ENCODE measurements around the gene NGEF. TPM values are rescaled to one million over a fixed set of nuclear protein-coding genes. Genes with fewer than 3 reads are reported as not detected.
"Not testable (repeated sequence)": the region's sequence is repeated elsewhere in the genome, so short reads cannot be mapped to it uniquely, and the experiment has no call there.

NGEF gene
- total and polyA plus RNA-seq, 2 donors from 2014 or later, result 4.8 to 5.3 TPM

DNA sequence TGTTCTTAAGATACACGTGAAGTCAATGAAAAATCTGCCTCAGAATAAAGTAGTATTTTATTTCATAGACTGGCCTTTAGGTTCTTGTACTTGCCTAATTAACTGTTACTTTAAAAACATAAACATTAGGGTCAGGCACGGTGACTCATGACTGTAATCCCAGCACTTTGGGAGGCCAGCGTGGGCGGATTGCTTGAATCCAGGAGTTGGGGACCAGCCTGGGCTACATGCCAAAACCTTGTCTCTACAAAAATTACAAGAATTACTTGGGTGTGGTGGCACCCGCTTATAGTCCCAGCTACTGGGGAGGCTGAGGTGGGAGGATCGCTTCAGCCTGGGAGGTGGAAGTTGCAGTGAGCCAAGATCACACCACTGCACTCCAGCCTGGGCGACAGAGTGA, 159.0 kb downstream of the NGEF start:
- TF ChIP-seq, protein P1, sequence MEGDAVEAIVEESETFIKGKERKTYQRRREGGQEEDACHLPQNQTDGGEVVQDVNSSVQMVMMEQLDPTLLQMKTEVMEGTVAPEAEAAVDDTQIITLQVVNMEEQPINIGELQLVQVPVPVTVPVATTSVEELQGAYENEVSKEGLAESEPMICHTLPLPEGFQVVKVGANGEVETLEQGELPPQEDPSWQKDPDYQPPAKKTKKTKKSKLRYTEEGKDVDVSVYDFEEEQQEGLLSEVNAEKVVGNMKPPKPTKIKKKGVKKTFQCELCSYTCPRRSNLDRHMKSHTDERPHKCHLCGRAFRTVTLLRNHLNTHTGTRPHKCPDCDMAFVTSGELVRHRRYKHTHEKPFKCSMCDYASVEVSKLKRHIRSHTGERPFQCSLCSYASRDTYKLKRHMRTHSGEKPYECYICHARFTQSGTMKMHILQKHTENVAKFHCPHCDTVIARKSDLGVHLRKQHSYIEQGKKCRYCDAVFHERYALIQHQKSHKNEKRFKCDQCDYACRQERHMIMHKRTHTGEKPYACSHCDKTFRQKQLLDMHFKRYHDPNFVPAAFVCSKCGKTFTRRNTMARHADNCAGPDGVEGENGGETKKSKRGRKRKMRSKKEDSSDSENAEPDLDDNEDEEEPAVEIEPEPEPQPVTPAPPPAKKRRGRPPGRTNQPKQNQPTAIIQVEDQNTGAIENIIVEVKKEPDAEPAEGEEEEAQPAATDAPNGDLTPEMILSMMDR (IDR thresholded peaks at IDR 0.05; ENCODE audit: borderline replicate concordance, extremely low read depth, insufficient read depth), result no peak
- FAIRE-seq (no peak), DNase-seq (peak in 1 of 5 donors; percentile 69)
- Histone ChIP-seq H3K27me3 (ENCODE audit: control insufficient read depth, insufficient read depth, low read length) (no peaks in the 10 kb centered on the region), H3K27ac (ENCODE audit: low read depth in 2 of 2, low read length in 2 of 2) (no peak overlapping the region), H3K9ac (ENCODE audit: low read length in 3 of 3) (no peak overlapping the region), H3K4me1 (ENCODE audit: control insufficient read depth in 2 of 3, insufficient read depth in 2 of 3, low read depth in 1 of 3, low read length in 3 of 3) (peaks cover 0 to 2% (median 0%) of the 10 kb centered on the region in 3 donors), H3K36me3 (ENCODE audit: control insufficient read depth in 2 of 3, insufficient read depth in 3 of 3, low read length in 3 of 3) (peaks cover 7 to 40% (median 22%) of the 10 kb centered on the region in 3 donors), H3K9me3 (ENCODE audit: control insufficient read depth in 2 of 3, insufficient read depth in 1 of 3, low read length in 3 of 3) (no peaks in the 10 kb centered on the region), H3K4me3 (ENCODE audit: low read length in 3 of 3) (no peak overlapping the region)
- intact Hi-C loops (cut with DNase I), result loop anchor here (10.0 kb wide), 1 partner anchor 401 kb away; the partner anchor contains the start of gene ATG16L1

DNA sequence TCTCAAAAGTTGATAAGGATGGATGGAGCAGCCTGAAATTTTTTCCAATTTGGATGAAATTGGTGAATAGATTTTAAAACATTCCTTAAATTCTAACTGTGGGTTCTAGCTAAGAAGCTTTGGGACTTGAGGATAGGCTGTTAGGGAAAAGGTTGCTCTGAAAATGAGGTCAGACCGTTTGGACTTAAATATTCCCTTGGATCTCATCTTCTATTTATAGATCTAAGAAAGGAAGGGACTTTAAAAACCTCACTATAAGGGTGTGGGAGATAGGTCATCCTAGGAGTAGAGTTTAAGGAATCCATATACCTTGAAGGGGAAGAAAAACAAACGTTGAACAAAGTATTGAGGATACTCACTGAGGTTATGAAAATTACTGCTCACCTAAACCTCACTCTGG, 160.4 kb downstream of the NGEF start:
- no peak overlapping the region for H3K27ac ChIP-seq (ENCODE audit: low read depth in 2 of 2, low read length in 2 of 2)
- TF ChIP-seq, protein P1 (IDR thresholded peaks at IDR 0.05; ENCODE audit: borderline replicate concordance, extremely low read depth, insufficient read depth), result no peak
- no peak overlapping the region for H3K4me3 ChIP-seq (ENCODE audit: low read length in 3 of 3)
- no peaks in the 10 kb centered on the region for H3K27me3 ChIP-seq (ENCODE audit: control insufficient read depth, insufficient read depth, low read length)
- no peak overlapping the region for H3K9ac ChIP-seq (ENCODE audit: low read length in 3 of 3)
- H3K9me3 ChIP-seq (ENCODE audit: control insufficient read depth in 2 of 3, insufficient read depth in 1 of 3, low read length in 3 of 3), result no peaks in the 10 kb centered on the region
- DNase-seq (no peak), FAIRE-seq (no peak)
- intact Hi-C loops (cut with DNase I), result loop anchor here (10.0 kb wide), 1 partner anchor 402 kb away; the partner anchor contains the start of gene ATG16L1
- peaks cover 0 to 2% (median 0%) of the 10 kb centered on the region in 3 donors for H3K4me1 ChIP-seq (ENCODE audit: control insufficient read depth in 2 of 3, insufficient read depth in 2 of 3, low read depth in 1 of 3, low read length in 3 of 3)
- peaks cover 7 to 51% (median 28%) of the 10 kb centered on the region in 3 donors for H3K36me3 ChIP-seq (ENCODE audit: control insufficient read depth in 2 of 3, insufficient read depth in 3 of 3, low read length in 3 of 3)

DNA sequence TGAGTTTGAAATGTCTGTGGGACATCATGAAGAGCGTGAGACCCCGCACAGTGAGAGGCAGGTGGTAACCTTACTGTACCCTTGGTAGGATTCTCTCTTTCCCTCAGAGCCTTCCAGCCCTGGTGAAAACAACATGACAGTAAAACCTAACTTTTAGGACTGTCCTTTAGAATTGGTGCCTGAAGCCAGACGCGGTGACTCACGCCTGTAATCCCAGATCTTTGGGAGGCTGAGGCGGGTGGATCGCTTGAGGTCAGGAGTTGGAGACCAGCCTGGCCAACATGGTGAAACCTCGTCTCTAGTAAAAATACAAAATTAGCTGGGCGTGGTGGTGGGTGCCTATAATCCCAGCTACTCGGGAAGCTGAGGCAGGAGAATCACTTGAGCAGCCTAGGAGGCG, 161.0 kb downstream of the NGEF start:
- H3K27me3 ChIP-seq (ENCODE audit: control insufficient read depth, insufficient read depth, low read length); H3K4me1 ChIP-seq (ENCODE audit: control insufficient read depth in 2 of 3, insufficient read depth in 2 of 3, low read depth in 1 of 3, low read length in 3 of 3); H3K9me3 ChIP-seq (ENCODE audit: control insufficient read depth in 2 of 3, insufficient read depth in 1 of 3, low read length in 3 of 3); H3K27ac ChIP-seq (ENCODE audit: low read depth in 2 of 2, low read length in 2 of 2); DNase-seq; H3K4me3 ChIP-seq (ENCODE audit: low read length in 3 of 3); FAIRE-seq; H3K9ac ChIP-seq (ENCODE audit: low read length in 3 of 3): not testable (repeated sequence)
- intact Hi-C loops (cut with DNase I), result loop anchor here (10.0 kb wide), 1 partner anchor 403 kb away; the partner anchor contains the start of gene ATG16L1
- H3K36me3 ChIP-seq (ENCODE audit: control insufficient read depth in 2 of 3, insufficient read depth in 3 of 3, low read length in 3 of 3), result peaks cover 7 to 51% (median 30%) of the 10 kb centered on the region in 3 donors

GRCh38 chr2:232850039-232850438, 163.0 kb downstream of the NGEF start:
- Histone ChIP-seq H3K27me3 (ENCODE audit: control insufficient read depth, insufficient read depth, low read length) (no peaks in the 10 kb centered on the region), H3K27ac (ENCODE audit: low read depth in 2 of 2, low read length in 2 of 2) (no peak overlapping the region), H3K9me3 (ENCODE audit: control insufficient read depth in 2 of 3, insufficient read depth in 1 of 3, low read length in 3 of 3) (no peaks in the 10 kb centered on the region), H3K4me1 (ENCODE audit: control insufficient read depth in 2 of 3, insufficient read depth in 2 of 3, low read depth in 1 of 3, low read length in 3 of 3) (no peaks in the 10 kb centered on the region), H3K36me3 (ENCODE audit: control insufficient read depth in 2 of 3, insufficient read depth in 3 of 3, low read length in 3 of 3) (peaks cover 9 to 64% (median 42%) of the 10 kb centered on the region in 3 donors), H3K4me3 (ENCODE audit: low read length in 3 of 3) (no peak overlapping the region), H3K9ac (ENCODE audit: low read length in 3 of 3) (no peak overlapping the region)
- no peak for FAIRE-seq
- TF ChIP-seq, protein P1 (IDR thresholded peaks at IDR 0.05; ENCODE audit: borderline replicate concordance, extremely low read depth, insufficient read depth), result no peak
- intact Hi-C loops (cut with DNase I), result loop anchor here (10.0 kb wide), 1 partner anchor 405 kb away; the partner anchor contains the start of gene ATG16L1
- no peak for DNase-seq
